Measurements from ENCODE around the gene PLTP. TPM values are rescaled to one million over a fixed set of nuclear protein-coding genes. Genes with fewer than 3 reads are reported as not detected.
"Not testable (repeated sequence)": the region's sequence is repeated elsewhere in the genome, so short reads cannot be mapped to it uniquely, and the experiment has no call there.

Gene PLTP
- total and polyA plus RNA-seq, 4 donors, result 26.9 to 125 (median 80.7) TPM

- H3K4me3 ChIP-seq, result peak overlapping the region; percentile 57
- 0% methylated on average over 32 to 34 of the region's 34 CpGs for WGBS, 2 donors
- H3K36me3 ChIP-seq (ENCODE audit: control insufficient read depth in 4 of 4, insufficient read depth in 4 of 4, low read length in 4 of 4), result peaks cover 7 to 20% (median 16%) of the 10 kb centered on the region in 4 donors
- DNase-seq (peak; percentile 85 to 87 (median 86)), ATAC-seq (ENCODE audit: insufficient read depth, low FRiP score) (peak; percentile 13)
- H3K9ac ChIP-seq (ENCODE audit: insufficient read depth in 1 of 2, low read length in 2 of 2), result peak overlapping the region; percentile 83 to 92
- H3K27ac ChIP-seq (ENCODE audit: low read depth in 1 of 2, low read length in 1 of 2), result peak overlapping the region; percentile 97 to 100
- TF ChIP-seq CTCF (IDR thresholded peaks at IDR 0.05; ENCODE audit: control extremely low read depth, extremely low read depth), result no peak
- no peaks in the 10 kb centered on the region for H3K9me3 ChIP-seq (ENCODE audit: control insufficient read depth in 4 of 4, insufficient read depth in 3 of 4, low read length in 3 of 4)
- peaks cover 0 to 9% (median 2%) of the 10 kb centered on the region in 5 donors for H3K4me1 ChIP-seq (ENCODE audit: control insufficient read depth in 5 of 5, insufficient read depth in 5 of 5, low read length in 5 of 5)
- H3K27me3 ChIP-seq (ENCODE audit: control insufficient read depth in 3 of 3, insufficient read depth in 3 of 3, low read length in 2 of 3), result no peaks in the 10 kb centered on the region
Observed at GRCh38 chr20:45934046-45934585, 22.2 kb upstream of the PLTP start.

GRCh38 chr20:45933266-45934045 is 21.5 kb upstream of the PLTP start:
- no peak for TF ChIP-seq CTCF (IDR thresholded peaks at IDR 0.05; ENCODE audit: control extremely low read depth, extremely low read depth)
- peak overlapping the region; percentile 57 for H3K4me3 ChIP-seq
- H3K9me3 ChIP-seq (ENCODE audit: control insufficient read depth in 4 of 4, insufficient read depth in 3 of 4, low read length in 3 of 4), result no peaks in the 10 kb centered on the region
- 24 to 25% methylated on average over 22 of the region's 22 CpGs for WGBS, 2 donors
- peaks cover 0 to 9% (median 2%) of the 10 kb centered on the region in 5 donors for H3K4me1 ChIP-seq (ENCODE audit: control insufficient read depth in 5 of 5, insufficient read depth in 5 of 5, low read length in 5 of 5)
- peak overlapping the region; percentile 97 to 100 for H3K27ac ChIP-seq (ENCODE audit: low read depth in 1 of 2, low read length in 1 of 2)
- DNase-seq (peak; percentile 71 to 81 (median 73)), ATAC-seq (ENCODE audit: insufficient read depth, low FRiP score) (peak; percentile 9)
- peaks cover 7 to 14% (median 10%) of the 10 kb centered on the region in 4 donors for H3K36me3 ChIP-seq (ENCODE audit: control insufficient read depth in 4 of 4, insufficient read depth in 4 of 4, low read length in 4 of 4)
- no peaks in the 10 kb centered on the region for H3K27me3 ChIP-seq (ENCODE audit: control insufficient read depth in 3 of 3, insufficient read depth in 3 of 3, low read length in 2 of 3)
- H3K9ac ChIP-seq (ENCODE audit: insufficient read depth in 1 of 2, low read length in 2 of 2), result peak overlapping the region; percentile 76 to 92

- H3K4me3 ChIP-seq, DNase-seq: not testable (repeated sequence)
Observed at GRCh38 chr20:45931680-45932079, 19.7 kb upstream of the PLTP start.

GRCh38 chr20:45927071-45927878 is 15.3 kb upstream of the PLTP start:
- no peak for ATAC-seq (ENCODE audit: insufficient read depth, low FRiP score)
- Histone ChIP-seq H3K9me3 (ENCODE audit: control insufficient read depth in 4 of 4, insufficient read depth in 3 of 4, low read length in 3 of 4) (no peaks in the 10 kb centered on the region), H3K36me3 (ENCODE audit: control insufficient read depth in 4 of 4, insufficient read depth in 4 of 4, low read length in 4 of 4) (no peaks in the 10 kb centered on the region), H3K9ac (ENCODE audit: insufficient read depth in 1 of 2, low read length in 2 of 2) (no peak overlapping the region), H3K4me3 (no peak overlapping the region), H3K4me1 (ENCODE audit: control insufficient read depth in 5 of 5, insufficient read depth in 5 of 5, low read length in 5 of 5) (peaks cover 0 to 19% (median 8%) of the 10 kb centered on the region in 5 donors), H3K27ac (ENCODE audit: low read depth in 1 of 2, low read length in 1 of 2) (no peak overlapping the region), H3K27me3 (ENCODE audit: control insufficient read depth in 3 of 3, insufficient read depth in 3 of 3, low read length in 2 of 3) (no peaks in the 10 kb centered on the region)
- no peak for DNase-seq
- 76 to 87% methylated on average over 14 of the region's 14 CpGs for WGBS, 2 donors
- TF ChIP-seq CTCF (IDR thresholded peaks at IDR 0.05; ENCODE audit: control extremely low read depth, extremely low read depth), result no peak

More at GRCh38 chr20:45931680-45932079, 19.7 kb upstream of the PLTP start:
- H3K27me3 ChIP-seq (ENCODE audit: control insufficient read depth in 3 of 3, insufficient read depth in 3 of 3, low read length in 2 of 3); H3K9me3 ChIP-seq (ENCODE audit: control insufficient read depth in 4 of 4, insufficient read depth in 3 of 4, low read length in 3 of 4); H3K9ac ChIP-seq (ENCODE audit: insufficient read depth in 1 of 2, low read length in 2 of 2); H3K4me1 ChIP-seq (ENCODE audit: control insufficient read depth in 5 of 5, insufficient read depth in 5 of 5, low read length in 5 of 5); H3K36me3 ChIP-seq (ENCODE audit: control insufficient read depth in 4 of 4, insufficient read depth in 4 of 4, low read length in 4 of 4); H3K27ac ChIP-seq (ENCODE audit: low read depth in 1 of 2, low read length in 1 of 2); ATAC-seq (ENCODE audit: insufficient read depth, low FRiP score): not testable (repeated sequence)
- WGBS, 2 donors, result 96% methylated on average over 17 of the region's 17 CpGs

All from lung (tissue), 12 donors.